ENCODE data around the gene DUSP3. TPM values are rescaled to one million over a fixed set of nuclear protein-coding genes. Genes with fewer than 3 reads are reported as not detected.

The DUSP3 gene
- total RNA-seq, 6 experiments from 2014 or later = 75.1 to 97.2 (median 87.7) TPM

- intact Hi-C loops (cut with DNase I) = loop anchor here in 1 of 2 donors (10.0 kb wide), 1 partner anchor 55 kb away; the partner anchor contains the start of gene CD300LG
- WGBS (ENCODE audit: insufficient coverage, low coverage, low lambda C conversion rate, missing lambda C conversion rate) = 90% methylated on average over 1 of the region's 1 CpG
Measured at GRCh38 chr17:43789482-43789881, 10.7 kb upstream of the DUSP3 start.

GRCh38 chr17:43788540-43788939 is 9.8 kb upstream of the DUSP3 start:
- DNase-seq (no peak), ATAC-seq (no peak)
- no peaks in the 10 kb centered on the region for H3K9me3 ChIP-seq
- H3K27ac ChIP-seq = no peak overlapping the region
- H3K27me3 ChIP-seq = no peaks in the 10 kb centered on the region
- peaks cover 0 to under 1% (median 0%) of the 10 kb centered on the region in 4 donors for H3K4me1 ChIP-seq
- WGBS (ENCODE audit: insufficient coverage, low coverage, low lambda C conversion rate, missing lambda C conversion rate) = 68% methylated on average over 4 of the region's 5 CpGs
- intact Hi-C loops (cut with DNase I) = loop anchor here in 1 of 2 donors (10.0 kb wide), 1 partner anchor 56 kb away; the partner anchor contains the start of gene CD300LG
- TF ChIP-seq CTCF (IDR thresholded peaks at IDR 0.05) (no peak), POLR2A (IDR thresholded peaks at IDR 0.05) (no peak)
- H3K4me3 ChIP-seq = no peak overlapping the region
- no peaks in the 10 kb centered on the region for H3K36me3 ChIP-seq

More at GRCh38 chr17:43789482-43789881, 10.7 kb upstream of the DUSP3 start:
- no peaks in the 10 kb centered on the region for H3K4me1 ChIP-seq
- no peak for ATAC-seq
- no peak overlapping the region for H3K27ac ChIP-seq
- H3K9me3 ChIP-seq = no peaks in the 10 kb centered on the region
- H3K36me3 ChIP-seq = no peaks in the 10 kb centered on the region
- no peak for DNase-seq
- TF ChIP-seq CTCF (IDR thresholded peaks at IDR 0.05) (no peak), POLR2A (IDR thresholded peaks at IDR 0.05) (no peak)
- no peak overlapping the region for H3K4me3 ChIP-seq
- H3K27me3 ChIP-seq = no peaks in the 10 kb centered on the region

GRCh38 chr17:43787728-43788127 is 9.0 kb upstream of the DUSP3 start:
- no peak for ATAC-seq
- Histone ChIP-seq H3K27ac (no peak overlapping the region), H3K9me3 (no peaks in the 10 kb centered on the region), H3K4me1 (peaks cover 0 to 9% (median 0%) of the 10 kb centered on the region in 4 donors), H3K27me3 (no peaks in the 10 kb centered on the region), H3K36me3 (no peaks in the 10 kb centered on the region), H3K4me3 (no peak overlapping the region)
- intact Hi-C loops (cut with DNase I) = loop anchor here in 1 of 2 donors (10.0 kb wide), 1 partner anchor 57 kb away; the partner anchor contains the start of gene CD300LG
- 65% methylated on average over 2 of the region's 2 CpGs for WGBS (ENCODE audit: insufficient coverage, low coverage, low lambda C conversion rate, missing lambda C conversion rate)
- TF ChIP-seq CTCF (IDR thresholded peaks at IDR 0.05) = no peak
- TF ChIP-seq POLR2A (IDR thresholded peaks at IDR 0.05) = no peak
- no peak for DNase-seq

- Histone ChIP-seq H3K27ac (no peak overlapping the region), H3K4me1 (peaks cover 0 to 10% (median 0%) of the 10 kb centered on the region in 4 donors), H3K27me3 (no peaks in the 10 kb centered on the region), H3K4me3 (no peak overlapping the region), H3K9me3 (no peaks in the 10 kb centered on the region), H3K36me3 (no peaks in the 10 kb centered on the region)
- ATAC-seq (no peak), DNase-seq (no peak)
- TF ChIP-seq POLR2A (IDR thresholded peaks at IDR 0.05) = no peak
- no peak for TF ChIP-seq CTCF (IDR thresholded peaks at IDR 0.05)
- intact Hi-C loops (cut with DNase I) = loop anchor here in 1 of 2 donors (10.0 kb wide), 1 partner anchor 60 kb away; the partner anchor contains the start of gene CD300LG
- WGBS (ENCODE audit: insufficient coverage, low coverage, low lambda C conversion rate, missing lambda C conversion rate) = 63% methylated on average over 5 of the region's 5 CpGs
Measured at GRCh38 chr17:43784628-43785101, 5.9 kb upstream of the DUSP3 start.

Measured in right lobe of liver (tissue), 6 donors.